HG03097 (cell line): ENCODE data around the gene AUTS2.
"Not testable (repeated sequence)": the region's sequence is repeated elsewhere in the genome, so short reads cannot be mapped to it uniquely, and the experiment has no call there.

Experiments
- ATAC-seq: cut with Tn5 transposase; IDR thresholded peaks from one replicate; pipeline ENCODE4 v1.9.1; 2021; ENCODE audit not compliant: unreplicated experiment, low FRiP score

AUTS2 gene

GRCh38 chr7:70789481-70790214 is 1191.4 kb downstream of the AUTS2 start:
- ATAC-seq, result no peak

GRCh38 chr7:70790215-70791073 is 1192.2 kb downstream of the AUTS2 start:
- ATAC-seq, result no peak

- ATAC-seq, result no peak
Observed at GRCh38 chr7:70791341-70791740, 1193.1 kb downstream of the AUTS2 start.

GRCh38 chr7:70793060-70793459 is 1194.8 kb downstream of the AUTS2 start:
- ATAC-seq, result no peak

- no peak for ATAC-seq
Observed at GRCh38 chr7:70793821-70794220, 1195.5 kb downstream of the AUTS2 start.

- no peak for ATAC-seq
Observed at GRCh38 chr7:70794962-70795361, 1196.7 kb downstream of the AUTS2 start.

- ATAC-seq, result no peak
Observed at GRCh38 chr7:70795948-70796347, 1197.7 kb downstream of the AUTS2 start.

GRCh38 chr7:70797109-70797514 is 1198.8 kb downstream of the AUTS2 start:
- ATAC-seq, result no peak

- no peak for ATAC-seq
Observed at GRCh38 chr7:70799841-70800405, 1201.6 kb downstream of the AUTS2 start.

GRCh38 chr7:70805360-70805759 is 1207.1 kb downstream of the AUTS2 start:
- ATAC-seq, result no peak

GRCh38 chr7:70807650-70808049 is 1209.4 kb downstream of the AUTS2 start:
- no peak for ATAC-seq

GRCh38 chr7:70808876-70809275 is 1210.6 kb downstream of the AUTS2 start:
- no peak for ATAC-seq

GRCh38 chr7:70810558-70811139 is 1212.4 kb downstream of the AUTS2 start:
- no peak for ATAC-seq

GRCh38 chr7:70812511-70812910 is 1214.2 kb downstream of the AUTS2 start:
- no peak for ATAC-seq

GRCh38 chr7:70822490-70822889 is 1224.2 kb downstream of the AUTS2 start:
- ATAC-seq, result not testable (repeated sequence)

- no peak for ATAC-seq
Observed at GRCh38 chr7:70829221-70830059, 1231.2 kb downstream of the AUTS2 start.

- no peak for ATAC-seq
Observed at GRCh38 chr7:70830060-70830395, 1231.8 kb downstream of the AUTS2 start.

GRCh38 chr7:70830426-70830825 is 1232.2 kb downstream of the AUTS2 start:
- ATAC-seq, result no peak

- no peak for ATAC-seq
Observed at GRCh38 chr7:70833726-70834125, 1235.5 kb downstream of the AUTS2 start.

- ATAC-seq, result no peak
Observed at GRCh38 chr7:70834424-70834823, 1236.1 kb downstream of the AUTS2 start.
